Measurements from ENCODE around the gene BAD.

Gene BAD

GRCh38 chr11:64295760-64296159 lies 11.3 kb upstream of the BAD start:
- H2AFZ ChIP-seq (ENCODE audit: low read length): no peak overlapping the region
- no peaks in the 10 kb centered on the region for H3K79me2 ChIP-seq (ENCODE audit: low read length)
- no peak overlapping the region for H3K27ac ChIP-seq (ENCODE audit: low read length)
- H3K4me1 ChIP-seq (ENCODE audit: low read length): peaks cover 5% of the 10 kb centered on the region
- peaks cover 91% of the 10 kb centered on the region for H3K27me3 ChIP-seq (replicated peaks; ENCODE audit: insufficient read depth, low read length)
- H4K20me1 ChIP-seq (ENCODE audit: insufficient read depth, low read length): no peaks in the 10 kb centered on the region
- no peaks in the 10 kb centered on the region for H3K36me3 ChIP-seq (replicated peaks; ENCODE audit: insufficient read depth, low read length)
- H3F3A ChIP-seq (ENCODE audit: insufficient read depth, low read length): 0 out of 2 replicates have a peak, but pooled peaks cover 2% of the 10 kb centered on the region
- H3K9me3 ChIP-seq (replicated peaks; ENCODE audit: insufficient read depth, low read length): no peaks in the 10 kb centered on the region
- DNase-seq: peak; percentile 2
- no peaks in the 10 kb centered on the region for H3K9me2 ChIP-seq (replicated peaks; ENCODE audit: insufficient read depth, low read length)
- H3K9ac ChIP-seq (ENCODE audit: low read length): no peak overlapping the region
- no peak overlapping the region for H3K4me2 ChIP-seq (ENCODE audit: low read depth, low read length)
- no peak overlapping the region for H3K4me3 ChIP-seq (ENCODE audit: low read length)
- TF ChIP-seq EZH2phosphoT487 (IDR thresholded peaks at IDR 0.05; ENCODE audit: low read length) (no peak), EZH2 (optimal IDR thresholded peaks at IDR 0.05; ENCODE audit: low read depth, low read length) (no peak), CTCF (IDR thresholded peaks at IDR 0.05; ENCODE audit: low read length) (no peak)

- Histone ChIP-seq H3K27me3 (replicated peaks; ENCODE audit: insufficient read depth, low read length) (peaks cover 87% of the 10 kb centered on the region), H2AFZ (ENCODE audit: low read length) (no peak overlapping the region), H3K27ac (ENCODE audit: low read length) (no peak overlapping the region), H3K9me3 (replicated peaks; ENCODE audit: insufficient read depth, low read length) (no peaks in the 10 kb centered on the region), H3K4me2 (ENCODE audit: low read depth, low read length) (no peak overlapping the region), H3K9ac (ENCODE audit: low read length) (no peak overlapping the region), H3F3A (ENCODE audit: insufficient read depth, low read length) (0 out of 2 replicates have a peak, but pooled peaks cover 5% of the 10 kb centered on the region), H3K9me2 (replicated peaks; ENCODE audit: insufficient read depth, low read length) (no peaks in the 10 kb centered on the region), H3K4me1 (ENCODE audit: low read length) (no peaks in the 10 kb centered on the region), H4K20me1 (ENCODE audit: insufficient read depth, low read length) (no peaks in the 10 kb centered on the region), H3K4me3 (ENCODE audit: low read length) (no peak overlapping the region), H3K36me3 (replicated peaks; ENCODE audit: insufficient read depth, low read length) (no peaks in the 10 kb centered on the region), H3K79me2 (ENCODE audit: low read length) (no peaks in the 10 kb centered on the region)
- TF ChIP-seq CTCF (IDR thresholded peaks at IDR 0.05; ENCODE audit: low read length) (no peak), EZH2 (optimal IDR thresholded peaks at IDR 0.05; ENCODE audit: low read depth, low read length) (no peak), EZH2phosphoT487 (IDR thresholded peaks at IDR 0.05; ENCODE audit: low read length) (no peak)
- DNase-seq: no peak
Measured at GRCh38 chr11:64294774-64295173, 10.3 kb upstream of the BAD start.

- no peaks in the 10 kb centered on the region for H3K36me3 ChIP-seq (replicated peaks; ENCODE audit: insufficient read depth, low read length)
- no peaks in the 10 kb centered on the region for H4K20me1 ChIP-seq (ENCODE audit: insufficient read depth, low read length)
- H3K9me2 ChIP-seq (replicated peaks; ENCODE audit: insufficient read depth, low read length): no peaks in the 10 kb centered on the region
- no peaks in the 10 kb centered on the region for H3K9me3 ChIP-seq (replicated peaks; ENCODE audit: insufficient read depth, low read length)
- no peak overlapping the region for H3K4me3 ChIP-seq (ENCODE audit: low read length)
- no peak overlapping the region for H2AFZ ChIP-seq (ENCODE audit: low read length)
- no peaks in the 10 kb centered on the region for H3K79me2 ChIP-seq (ENCODE audit: low read length)
- no peak overlapping the region for H3K27ac ChIP-seq (ENCODE audit: low read length)
- H3K27me3 ChIP-seq (replicated peaks; ENCODE audit: insufficient read depth, low read length): peaks cover 65% of the 10 kb centered on the region
- H3K9ac ChIP-seq (ENCODE audit: low read length): no peak overlapping the region
- TF ChIP-seq EZH2 (optimal IDR thresholded peaks at IDR 0.05; ENCODE audit: low read depth, low read length): peak; percentile 43
- TF ChIP-seq EZH2phosphoT487 (IDR thresholded peaks at IDR 0.05; ENCODE audit: low read length): no peak
- DNase-seq: peak; percentile 4
- H3F3A ChIP-seq (ENCODE audit: insufficient read depth, low read length): 0 out of 2 replicates have a peak, but pooled peaks cover 5% of the 10 kb centered on the region
- no peaks in the 10 kb centered on the region for H3K4me1 ChIP-seq (ENCODE audit: low read length)
- H3K4me2 ChIP-seq (ENCODE audit: low read depth, low read length): peak overlapping the region; percentile 12; the same call in 1 of the 2 replicates
Measured at GRCh38 chr11:64292460-64293254, 8.2 kb upstream of the BAD start.

Measured in MM.1S (cell line).